Activated T-helper 9 cell treated with anti-CD3 and anti-CD28 coated beads, Interleukin-2, amount 50 U/mL, for 16 hours (primary cell): ENCODE data around the gene RPL10.

Experiments
- DNase-seq: peaks from one replicate; pipeline ENCODE4 v3.0.0-alpha.2; 2020; ENCODE audit warnings: low read depth

Gene RPL10

GRCh38 chrX:154449618-154450017, 51.4 kb downstream of the RPL10 start:
- DNase-seq = no peak

- DNase-seq = no peak
Measured at GRCh38 chrX:154450312-154450711, 52.1 kb downstream of the RPL10 start.
